Measurements from ENCODE around the gene DBNDD2.

GRCh38 chr20:45440424-45440823 lies 32.3 kb downstream of the DBNDD2 start:
- TF ChIP-seq CTCF (IDR thresholded peaks at IDR 0.05) (no peak), POLR2A (IDR thresholded peaks at IDR 0.05) (no peak)

Measured in adrenal gland (tissue), 5 donors.